HK-2 (cell line): ENCODE measurements around the gene LYVE1.

Source experiments
- DNase-seq: peaks from one replicate; pipeline ENCODE4 v3.0.0-alpha.2; 2018; ENCODE audit not compliant: unreplicated experiment

Gene LYVE1

DNA sequence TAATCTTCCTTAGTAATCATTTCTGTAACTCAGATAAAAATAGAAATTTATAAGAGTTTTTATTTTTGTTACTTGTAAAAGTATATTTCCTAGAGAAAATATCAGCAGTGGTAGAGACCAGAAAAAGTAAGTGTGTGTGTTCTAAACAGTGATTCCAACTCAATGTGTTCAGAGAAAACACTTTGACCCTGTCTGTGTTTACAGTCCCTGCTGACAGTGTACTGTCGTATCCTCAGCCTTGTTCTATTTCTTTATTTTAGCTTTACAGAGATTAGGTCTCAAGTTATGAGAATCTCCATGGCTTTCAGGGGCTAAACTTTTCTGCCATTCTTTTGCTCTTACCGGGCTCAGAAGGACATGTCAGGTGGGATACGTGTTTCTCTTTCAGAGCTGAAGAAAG, 10.2 kb downstream of the LYVE1 start:
- no peak for DNase-seq

DNA sequence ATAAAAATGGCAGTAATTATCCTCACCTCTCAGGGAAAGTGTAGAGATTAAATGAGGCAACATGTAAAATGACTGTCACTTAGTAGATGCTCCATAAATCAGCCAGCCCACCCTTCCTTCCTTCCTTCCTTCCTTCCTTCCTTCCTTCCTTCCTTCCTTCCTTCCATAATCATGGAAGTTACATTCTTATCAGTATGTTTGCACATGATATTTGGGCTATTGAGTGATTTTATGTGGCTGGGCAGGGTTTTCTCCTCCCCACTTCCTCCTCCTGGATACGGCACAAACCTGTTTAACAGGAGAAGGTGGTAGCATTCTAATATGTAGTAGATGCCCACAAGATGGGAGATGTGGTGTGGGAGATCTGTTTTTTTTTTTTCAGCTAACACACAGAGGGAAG, 11.9 kb downstream of the LYVE1 start:
- no peak for DNase-seq

DNA sequence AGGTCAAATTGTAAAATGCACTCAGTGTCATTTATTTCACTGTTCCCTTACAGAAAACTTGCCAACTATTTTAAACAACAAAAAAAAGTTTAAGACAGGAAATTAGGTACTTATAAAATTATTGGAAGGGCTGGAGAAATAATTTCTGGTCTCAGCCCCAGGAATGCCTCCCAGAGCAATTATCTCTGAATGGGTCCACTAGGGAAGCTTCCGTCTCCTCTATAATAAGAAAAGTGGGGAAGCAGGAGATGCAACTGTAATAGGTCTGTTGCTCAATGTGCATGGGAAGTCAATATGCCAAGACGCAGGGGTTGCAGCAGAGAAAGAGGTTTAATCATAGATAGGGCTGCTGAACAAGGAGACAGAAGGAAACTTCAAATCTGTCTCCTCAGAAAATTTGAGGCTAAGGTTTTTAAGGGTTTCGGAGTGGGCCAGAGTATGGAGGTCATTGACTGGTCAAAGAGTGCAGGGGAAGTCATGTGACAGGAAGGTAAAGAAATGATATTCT, 16.6 kb downstream of the LYVE1 start:
- DNase-seq = no peak

DNA sequence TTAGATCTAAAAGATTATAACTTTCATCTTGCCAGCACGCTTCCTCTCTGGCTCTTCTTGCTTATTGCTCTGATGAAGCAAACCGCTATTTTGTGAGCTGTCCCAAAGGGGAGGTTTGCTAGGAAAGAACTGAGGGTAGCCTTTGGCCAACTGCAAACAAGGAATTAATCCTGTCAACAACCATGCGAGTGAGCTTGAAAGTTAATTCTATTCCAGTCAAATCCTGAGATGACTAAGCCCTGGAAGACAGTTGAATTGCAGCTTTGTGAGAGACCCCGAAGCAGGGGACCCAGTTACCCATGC, 17.2 kb downstream of the LYVE1 start:
- DNase-seq = no peak

DNA sequence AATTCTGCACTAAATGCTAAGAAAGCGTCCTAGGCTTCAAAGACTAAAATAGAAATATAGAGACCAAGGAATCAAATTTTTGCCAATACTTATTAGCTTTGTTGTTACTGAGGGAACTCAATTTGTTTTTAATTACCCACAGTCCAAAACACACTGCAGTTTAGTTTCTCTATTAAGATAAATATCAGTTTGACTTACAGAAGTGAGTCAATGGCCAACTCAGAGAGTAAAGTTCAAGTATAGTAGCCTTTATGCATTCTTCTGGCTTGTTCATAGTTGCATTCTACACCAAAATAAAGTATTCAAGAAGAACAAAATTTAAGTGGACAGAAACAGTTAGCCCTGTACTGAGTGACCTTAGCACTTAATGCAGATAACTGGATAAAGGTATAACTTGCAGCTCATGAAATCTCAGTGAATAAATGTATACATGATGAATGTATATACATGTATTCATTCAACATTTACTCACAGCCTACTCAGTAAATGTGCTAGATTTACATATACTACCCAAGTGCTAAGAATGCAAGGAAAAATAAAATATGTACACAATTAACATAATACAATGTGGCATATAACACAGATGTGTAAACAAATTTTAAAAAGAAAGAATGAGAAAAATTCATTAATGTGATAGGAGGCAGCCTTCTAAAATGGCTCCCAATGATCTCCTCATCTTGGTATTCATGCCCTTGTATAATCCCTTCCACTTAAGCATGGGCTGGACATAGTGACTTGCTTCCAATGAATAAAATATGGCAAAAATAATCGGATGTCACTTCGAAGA, 17.8 kb downstream of the LYVE1 start:
- DNase-seq = no peak

DNA sequence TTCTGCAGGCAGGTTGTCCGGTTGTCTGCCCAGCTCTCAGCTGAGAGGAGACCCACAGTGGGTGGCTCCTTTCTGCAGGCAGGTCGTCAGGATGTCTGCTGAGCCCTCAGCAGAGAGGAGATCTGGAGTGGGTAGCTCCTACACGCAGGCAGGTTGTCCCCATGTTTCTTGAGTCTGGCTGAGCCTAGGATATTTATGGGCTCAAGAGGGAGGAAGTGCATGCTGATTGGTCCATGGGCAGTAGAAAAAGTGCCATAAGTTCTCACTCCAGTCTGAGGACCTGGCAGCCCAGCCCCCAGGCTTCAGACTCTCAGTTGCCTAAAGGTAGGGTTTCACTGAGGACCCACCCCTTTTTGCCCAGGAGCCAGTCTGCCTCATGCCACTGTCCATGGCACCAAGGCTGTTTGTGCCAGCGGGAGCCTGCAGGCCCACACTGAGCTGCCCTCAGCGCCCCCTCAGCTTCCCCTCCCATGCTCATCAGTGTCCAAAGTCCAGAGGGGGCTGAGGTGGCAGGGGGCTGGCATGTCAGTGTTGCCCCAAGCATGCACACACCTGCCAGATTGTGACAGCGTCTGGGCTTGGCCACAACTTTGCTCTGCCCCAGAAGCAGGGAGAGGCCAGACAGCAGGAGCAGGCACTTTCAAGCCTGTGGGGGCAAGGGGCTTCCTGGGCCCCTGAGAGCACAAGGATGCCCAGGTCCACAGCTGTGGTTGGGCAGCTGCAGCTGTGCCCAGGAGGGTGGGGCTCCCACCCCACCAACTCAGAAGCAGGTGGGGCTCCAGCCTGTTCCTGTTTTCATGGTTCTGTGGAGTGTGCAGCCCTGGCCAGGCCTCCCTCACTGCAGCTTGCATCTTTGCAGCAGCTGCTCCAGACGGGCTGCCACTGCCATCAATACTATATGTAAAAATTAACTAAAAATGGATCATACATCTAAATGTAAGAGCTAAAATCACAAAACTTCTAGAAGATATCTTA, 23.7 kb downstream of the LYVE1 start:
- no peak for DNase-seq

DNA sequence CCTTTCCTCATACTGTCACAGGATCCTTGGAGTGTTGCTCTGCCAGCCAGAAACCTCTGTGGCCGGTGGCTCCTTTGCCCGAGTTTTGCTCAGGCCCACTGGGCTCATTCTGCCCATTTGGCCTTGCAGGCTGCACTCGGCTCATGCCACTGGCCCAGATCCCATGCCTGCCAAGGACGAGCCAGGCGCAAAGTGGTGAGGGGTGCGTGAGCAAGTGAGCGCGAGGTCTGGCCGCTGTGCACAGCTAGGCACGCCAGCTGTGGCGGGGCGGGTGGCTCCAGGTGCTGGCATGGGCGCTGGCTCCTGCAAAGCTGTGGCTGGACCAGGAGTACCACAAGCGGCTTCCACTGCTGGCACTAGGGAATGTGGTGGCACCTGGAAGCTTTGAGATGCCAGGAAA, 24.7 kb downstream of the LYVE1 start:
- no peak for DNase-seq

DNA sequence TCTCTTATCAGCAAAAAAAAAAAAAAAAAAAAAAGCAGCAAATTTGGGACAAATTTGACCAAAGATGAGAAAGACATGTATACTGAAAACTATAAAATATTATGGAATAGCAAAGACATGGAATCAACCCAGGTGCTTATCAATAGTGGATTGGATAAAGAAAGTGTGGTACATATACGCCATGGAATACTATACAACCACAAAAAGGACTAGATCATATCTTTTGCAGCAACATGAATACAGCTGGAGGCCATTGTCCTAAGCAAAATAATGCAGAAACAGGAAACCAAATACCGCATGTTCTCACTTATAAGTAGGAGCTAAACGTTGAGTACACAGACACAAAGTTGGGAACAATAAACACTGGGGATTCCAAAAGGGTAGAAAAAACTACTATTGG, 25.7 kb downstream of the LYVE1 start:
- no peak for DNase-seq

DNA sequence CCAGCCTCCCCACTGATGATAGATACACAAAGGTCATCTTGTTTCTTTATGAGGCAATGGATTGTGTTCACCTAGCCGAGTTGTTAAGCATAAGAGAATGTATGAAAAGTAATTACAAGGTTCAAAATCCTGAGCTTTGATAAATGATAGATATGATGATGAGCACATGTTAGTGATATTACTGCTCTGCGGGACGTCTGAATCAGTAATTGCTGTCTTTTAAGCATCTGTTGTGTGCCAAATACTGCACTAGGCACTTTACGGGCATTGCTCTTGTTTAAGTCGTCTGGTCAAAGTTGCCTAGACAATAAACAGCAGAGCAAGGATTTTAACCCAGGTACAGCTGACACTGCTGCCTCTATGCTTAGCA, 26.9 kb downstream of the LYVE1 start:
- DNase-seq = no peak

DNA sequence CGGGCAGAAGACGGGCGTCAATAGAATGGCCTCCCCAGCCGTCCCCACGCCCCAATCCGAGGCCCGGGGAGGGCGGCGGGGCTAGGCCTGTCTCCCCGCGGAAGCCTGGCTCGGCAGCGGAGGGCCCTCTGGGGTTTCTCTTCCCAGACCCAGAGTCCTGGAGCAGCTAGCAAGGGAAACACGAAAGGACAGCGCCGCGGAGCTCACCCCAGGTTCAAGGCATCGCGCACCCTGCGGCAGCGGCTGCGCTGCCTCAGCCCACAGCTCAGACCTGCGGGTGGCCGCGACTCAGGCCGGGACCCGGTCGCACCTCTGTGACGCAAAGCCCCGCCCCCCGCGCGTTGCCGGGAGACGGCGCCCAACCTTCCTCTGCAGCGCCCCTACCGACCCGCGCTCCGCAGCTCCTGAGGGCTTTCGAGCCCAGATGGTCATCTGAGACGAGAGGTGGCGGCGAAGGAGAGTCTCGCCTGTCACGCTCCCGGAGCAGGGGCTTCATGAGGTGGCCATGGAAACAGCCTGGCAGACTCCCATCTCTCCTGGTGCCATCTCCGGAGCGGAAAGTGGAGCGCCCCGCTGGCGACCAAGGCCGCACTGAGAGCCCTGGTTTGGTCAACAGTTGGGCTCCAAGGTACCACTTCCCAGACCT, 27.4 kb downstream of the LYVE1 start, which contains the start of gene RNF141:
RNF141 (minus strand) TSS at position 273 of the 646 bp plus-strand sequence. CDS start 7,029 bp downstream, outside the sequence.
- peak; percentile 88 for DNase-seq

DNA sequence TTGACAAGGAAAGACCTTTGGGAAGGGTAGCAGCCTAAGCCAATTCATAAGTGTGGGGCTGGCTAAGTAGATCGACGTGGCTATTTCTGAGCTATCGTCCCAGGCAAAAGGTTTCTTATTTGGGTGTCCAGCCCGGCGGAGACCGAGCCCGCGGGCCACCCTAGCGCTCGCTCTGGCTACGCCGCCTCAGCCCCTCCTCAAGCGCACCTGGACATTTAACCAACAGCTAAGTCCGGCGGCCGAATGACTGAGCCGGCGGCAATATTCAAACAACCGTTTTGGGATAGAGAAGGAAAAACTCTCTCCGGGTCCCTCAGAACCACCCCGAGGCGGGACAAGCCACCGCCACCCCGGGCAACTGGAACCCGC, 27.9 kb downstream of the LYVE1 start:
- peak; percentile 38 for DNase-seq

DNA sequence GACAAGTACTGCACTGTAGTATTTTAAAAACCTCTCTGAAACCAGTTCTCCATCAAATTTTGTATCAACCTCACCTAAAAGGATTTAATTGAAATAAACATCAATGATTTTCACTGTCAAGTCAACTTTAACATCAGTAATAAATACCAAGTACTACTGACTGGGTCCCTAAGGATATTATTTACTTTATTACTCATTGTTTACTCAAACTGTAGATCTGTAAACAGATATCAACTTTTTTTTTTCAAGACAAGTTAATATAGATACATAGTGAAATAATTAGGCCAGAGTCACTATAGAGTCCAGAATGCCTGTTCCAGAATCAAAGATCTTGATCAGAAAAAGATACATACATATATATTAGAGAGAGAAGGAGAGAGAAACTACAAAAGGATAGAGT, 29.1 kb downstream of the LYVE1 start:
- no peak for DNase-seq

DNA sequence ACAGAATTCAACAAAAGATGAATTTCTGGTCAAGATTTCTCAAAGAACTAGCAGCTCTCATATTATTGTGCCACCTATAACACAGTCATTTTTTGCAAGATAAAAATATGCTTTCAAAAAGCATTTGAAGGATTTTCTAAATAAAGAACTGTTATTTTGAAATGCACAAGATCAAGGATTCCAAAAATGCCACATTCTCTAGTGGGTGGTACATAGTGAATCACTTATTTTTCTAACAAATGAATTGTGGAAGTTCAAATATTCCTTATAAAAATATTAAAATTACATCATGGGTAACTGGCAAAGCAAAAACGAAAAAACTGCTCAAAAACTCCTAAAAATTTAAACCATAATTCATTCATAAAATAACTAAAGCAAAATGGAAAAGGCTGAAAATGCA, 29.5 kb downstream of the LYVE1 start:
- DNase-seq = no peak

DNA sequence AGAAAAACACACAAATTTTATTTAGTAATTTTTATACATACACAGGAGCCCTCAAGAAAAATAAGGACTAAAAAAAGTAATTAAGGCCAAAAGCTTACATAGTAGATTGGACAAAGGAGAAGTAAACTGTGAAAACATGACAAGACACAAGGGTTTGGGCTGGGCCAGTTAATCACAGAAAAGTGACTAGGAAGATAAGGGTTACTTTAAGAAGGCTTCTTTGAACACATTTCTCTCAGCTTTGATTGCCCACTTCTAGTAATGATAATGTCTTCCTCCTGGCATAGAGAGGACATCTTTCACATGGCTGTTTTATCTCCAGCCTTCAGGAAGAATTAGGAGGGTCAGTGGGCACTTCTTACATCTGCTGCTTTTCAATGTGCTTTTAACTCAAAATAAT, 30.9 kb downstream of the LYVE1 start:
- DNase-seq = no peak

DNA sequence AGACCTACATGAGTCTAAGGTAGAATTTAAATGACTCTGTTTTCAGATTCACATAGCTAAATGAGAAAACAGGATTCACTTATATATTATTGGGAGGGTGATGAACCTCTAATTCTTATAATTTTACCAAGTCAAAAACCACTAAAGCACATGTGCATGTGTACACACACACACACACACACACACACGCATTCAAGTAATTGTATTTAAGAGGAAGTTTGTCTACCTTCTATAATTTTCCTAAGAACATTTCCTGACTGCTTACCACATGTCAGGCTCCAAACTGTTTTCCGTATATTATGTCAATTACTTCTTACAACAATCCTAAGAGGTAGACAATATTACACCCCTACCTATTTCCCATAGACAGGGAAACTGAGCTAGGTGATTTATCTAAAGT, 34.1 kb downstream of the LYVE1 start:
- no peak for DNase-seq

DNA sequence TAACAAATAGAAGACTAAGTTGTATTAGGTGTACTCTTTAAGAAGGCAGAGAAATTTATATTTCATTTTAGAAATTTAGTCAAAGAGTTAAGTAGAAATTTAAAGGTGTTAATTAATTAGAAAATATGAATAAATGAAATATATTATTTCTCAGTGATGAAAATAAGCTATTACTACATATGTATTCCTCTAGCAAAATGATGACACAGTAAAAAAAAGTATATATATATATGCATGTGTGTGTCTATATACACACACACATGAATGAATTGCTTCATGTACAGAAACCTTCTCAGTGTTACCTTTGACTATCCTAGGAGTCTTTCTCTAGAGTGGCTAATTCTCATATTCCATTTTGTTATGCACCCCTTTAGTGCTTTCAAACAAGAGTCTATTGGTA, 35.1 kb downstream of the LYVE1 start:
- no peak for DNase-seq

DNA sequence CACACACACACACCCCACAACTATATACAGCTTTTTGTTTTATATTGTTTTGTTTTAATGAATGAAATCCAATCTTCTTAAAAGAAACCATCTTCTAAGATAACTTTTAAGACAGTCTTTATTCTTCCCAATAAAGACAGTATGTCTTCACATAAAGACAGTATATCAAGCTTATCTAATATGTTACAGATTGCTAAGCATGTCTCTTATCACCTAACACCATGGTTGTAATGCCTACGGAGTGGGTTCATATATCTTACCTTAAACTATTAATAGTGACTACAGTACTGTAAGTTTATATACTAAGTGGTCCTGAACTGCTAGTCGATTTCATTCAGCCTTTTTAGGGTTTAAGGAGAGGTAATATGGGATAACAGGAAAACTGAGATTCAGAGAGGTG, 35.9 kb downstream of the LYVE1 start:
- no peak for DNase-seq

DNA sequence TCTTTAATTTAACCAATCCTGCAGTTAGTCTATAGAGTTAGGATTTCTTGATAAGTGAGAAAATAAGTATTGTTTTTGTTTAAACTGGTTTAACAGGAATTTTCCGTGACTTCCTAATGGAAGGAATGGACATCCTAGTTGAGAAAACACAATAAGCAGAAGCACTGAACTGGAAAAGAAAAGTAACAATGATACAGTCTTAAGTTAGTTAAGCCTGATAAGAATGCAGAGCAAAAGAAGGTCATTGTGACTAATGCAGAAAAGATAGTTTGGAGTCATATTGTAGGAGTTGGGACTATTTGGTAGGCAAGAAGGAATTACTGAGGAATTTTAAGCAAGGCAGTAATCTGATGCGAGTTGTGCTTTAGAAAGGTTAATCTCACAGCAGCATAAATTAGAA, 39.2 kb downstream of the LYVE1 start:
- no peak for DNase-seq

DNA sequence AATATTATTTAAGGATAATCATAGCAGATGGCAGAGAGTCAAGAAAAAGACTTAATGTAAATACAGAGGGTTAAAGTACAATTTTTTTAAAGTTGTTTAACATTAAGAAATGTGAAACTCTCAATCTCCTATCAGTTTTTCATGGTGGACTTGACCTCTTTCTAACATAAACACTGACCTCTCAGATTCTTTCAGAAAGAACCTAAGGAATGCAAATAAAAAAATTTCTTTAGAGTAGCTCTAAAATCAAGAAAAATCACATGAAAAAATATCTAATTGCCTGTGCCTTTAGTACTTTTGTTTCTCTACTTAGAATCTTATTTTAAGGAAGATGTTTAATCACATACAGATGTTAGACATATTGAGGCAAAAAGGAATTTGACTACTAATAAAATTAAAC, 40.3 kb downstream of the LYVE1 start:
- no peak for DNase-seq

DNA sequence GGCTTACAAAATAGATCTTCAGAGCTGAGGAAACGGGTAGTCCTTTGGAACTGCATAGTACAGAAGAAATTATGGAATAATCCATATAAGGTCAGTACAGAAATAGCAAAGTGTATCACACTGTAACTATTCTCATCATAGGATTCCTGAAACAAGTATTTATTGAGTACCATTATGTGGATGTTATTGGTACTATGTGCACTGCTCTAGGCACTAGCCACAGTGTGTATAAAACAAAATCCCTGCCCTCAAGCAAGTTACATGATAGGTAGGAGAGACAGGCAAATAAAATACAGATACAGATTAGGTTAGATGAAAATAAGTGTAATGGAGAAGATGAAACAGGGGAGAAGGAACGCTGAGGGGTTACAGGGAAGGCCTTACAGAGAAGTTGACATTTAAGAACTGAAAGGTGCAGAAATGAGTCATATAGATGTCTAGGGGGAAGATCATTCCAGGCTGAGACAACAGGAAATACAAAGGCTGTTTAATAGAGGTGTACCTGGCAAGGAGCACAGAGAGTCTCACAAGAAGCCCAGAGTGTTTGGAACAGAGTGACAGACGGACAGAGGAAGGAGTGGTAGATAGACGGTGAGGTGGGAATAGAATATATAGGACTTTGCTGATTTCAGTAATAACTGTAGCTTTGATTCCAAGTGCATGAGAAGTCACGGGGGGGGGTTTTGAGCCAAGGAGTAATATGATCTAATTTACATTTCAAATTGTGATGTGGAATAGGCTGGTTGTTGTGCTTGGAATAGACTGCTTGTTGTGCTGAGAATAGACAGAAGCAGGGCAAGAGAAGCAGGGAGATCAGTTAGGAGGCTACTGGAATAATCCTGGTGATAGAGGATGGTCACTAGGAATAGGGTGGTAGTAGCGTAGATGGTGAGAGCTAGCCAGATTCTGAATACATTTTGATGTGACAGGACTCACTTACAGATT, 41.2 kb downstream of the LYVE1 start:
- no peak for DNase-seq

DNA sequence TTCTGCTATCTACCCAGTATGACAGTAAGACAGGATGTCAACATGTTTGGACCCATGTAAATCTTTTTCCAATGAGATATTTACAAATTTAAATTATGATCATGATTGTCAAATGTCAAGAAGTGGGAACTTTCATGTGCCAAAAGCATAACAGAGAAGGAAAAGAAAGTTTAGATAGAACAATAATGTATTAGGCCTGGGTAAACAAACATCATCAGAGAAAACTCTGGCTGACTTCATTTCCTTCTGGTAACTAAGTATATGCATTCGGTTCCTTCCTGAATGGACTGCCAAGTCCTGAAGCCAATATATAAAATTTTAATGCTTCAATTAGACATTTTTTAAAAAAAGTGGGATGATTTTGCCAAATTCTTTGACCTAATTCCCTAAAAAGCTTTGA, 44.0 kb downstream of the LYVE1 start:
- no peak for DNase-seq
